Upper lobe of left lung (tissue), 6 donors: Measurements from ENCODE around the gene LYPD6B. TPM values are rescaled to one million over a fixed set of nuclear protein-coding genes. Genes with fewer than 3 reads are reported as not detected.
A peak's percentile ranks its signal among the peaks of the same experiment; 100 is the strongest.

Experiments
- ATAC-seq, 2 donors: fragments of 200-7000 bp; cut with Tn5 transposase; one replicate each; pipeline ENCODE4 v1.9.1; 2022; ENCODE audit warnings: mild to moderate bottlenecking in 2 of 2, moderate library complexity in 2 of 2; ENCODE audit not compliant: low FRiP score in 2 of 2
- DNase-seq, 2 donors: peaks; one replicate each; pipeline ENCODE4 v3.0.0-alpha.2; 2019 to 2020
- H3K27ac ChIP-seq, 4 donors: fragments of 200-600 bp; sonication (generic); one replicate each; pipeline ENCODE4 v1.5.1; 2016 to 2019
- H3K27me3 ChIP-seq, 4 donors: fragments of 200-600 bp; sonication (generic); one replicate each; pipeline ENCODE4 v1.5.1; 2017 to 2019
- H3K36me3 ChIP-seq, 4 donors: fragments of 200-600 bp; sonication (generic); one replicate each; pipeline ENCODE4 v1.5.1; 2016 to 2019
- H3K4me1 ChIP-seq, 4 donors: fragments of 200-600 bp; sonication (generic); one replicate each; pipeline ENCODE4 v1.5.1; 2018 to 2019
- H3K4me3 ChIP-seq, 4 donors: fragments of 200-600 bp; sonication (generic); one replicate each; pipeline ENCODE4 v1.5.1; 2017 to 2019; ENCODE audit warnings: mild to moderate bottlenecking in 2 of 4, moderate library complexity in 1 of 4
- H3K9me3 ChIP-seq, 4 donors: fragments of 200-600 bp; sonication (generic); one replicate each; pipeline ENCODE4 v1.5.1; 2018 to 2019
- CTCF ChIP-seq, 6 experiments: fragments of 450-650 bp in 4 of 6; fragments of 200-600 bp in 2 of 6; sonication (generic) in 2 of 6; IDR thresholded peaks; one replicate each; pipeline ENCODE4 v1.5.1; 2016 to 2019; ENCODE audit warnings: antibody characterized with exemption in 6 of 6
- EP300 ChIP-seq, 4 donors: sonication (generic); formaldehyde crosslinking; IDR thresholded peaks; one replicate each; pipeline ENCODE4 v1.5.1; 2017; ENCODE audit warnings: antibody characterized with exemption in 4 of 4, control low read depth in 2 of 4
- POLR2A ChIP-seq, 4 donors: fragments of 450-650 bp; IDR thresholded peaks; one replicate each; pipeline ENCODE4 v1.5.1; 2016 to 2017; ENCODE audit warnings: antibody characterized with exemption in 4 of 4, mild to moderate bottlenecking in 2 of 4
- POLR2AphosphoS5 ChIP-seq, 2 donors: sonication (generic); formaldehyde crosslinking; IDR thresholded peaks; one replicate each; pipeline ENCODE4 v1.5.1; 2017; ENCODE audit warnings: antibody characterized with exemption in 2 of 2
- WGBS, 2 donors: methylation state at CpG; one replicate each; pipeline ENCODE4 v1.1.5; 2017 to 2018; 5-methylcytosine and 5-hydroxymethylcytosine counted together
- total RNA-seq, 6 donors: library from RNA; depleted of rRNA in 4 of 6; stranded (reverse); fragments of >200 nt in 4 of 6; gene quantifications; one replicate each; pipeline versions ENCODE4 v1.1.0 to v1.2.1, GENCODE V29; 2016 to 2021
- donor health status: DM: no; HTN: no; CAD: no; lungs with moderate emphysema.
- donor health status: DM: no; HTN: yes; CAD: no; lungs with severe emphysema.

LYPD6B gene
- total RNA-seq, 6 donors from 2014 or later: 0.43 to 6.7 (median 1.1) TPM; not detected in 2

GRCh38 chr2:148993351-148993750, 45.1 kb upstream of the LYPD6B start:
- no peaks in the 10 kb centered on the region for H3K36me3 ChIP-seq
- DNase-seq (no peak), ATAC-seq (no peak)
- H3K27me3 ChIP-seq: no peaks in the 10 kb centered on the region
- H3K27ac ChIP-seq: no peak overlapping the region
- TF ChIP-seq POLR2AphosphoS5 (IDR thresholded peaks at IDR 0.05) (no peak), POLR2A (IDR thresholded peaks at IDR 0.05) (no peak), EP300 (IDR thresholded peaks at IDR 0.05) (no peak), CTCF (IDR thresholded peaks at IDR 0.05) (no peak)
- 72 to 83% methylated on average over 3 of the region's 3 CpGs for WGBS, 2 donors
- no peak overlapping the region for H3K4me3 ChIP-seq
- H3K9me3 ChIP-seq: no peaks in the 10 kb centered on the region
- H3K4me1 ChIP-seq: no peaks in the 10 kb centered on the region

GRCh38 chr2:148994341-148994740, 44.2 kb upstream of the LYPD6B start:
- Histone ChIP-seq H3K36me3 (no peaks in the 10 kb centered on the region), H3K4me1 (no peaks in the 10 kb centered on the region), H3K27me3 (no peaks in the 10 kb centered on the region), H3K27ac (no peak overlapping the region), H3K9me3 (no peaks in the 10 kb centered on the region), H3K4me3 (no peak overlapping the region)
- no peak for TF ChIP-seq CTCF (IDR thresholded peaks at IDR 0.05)
- TF ChIP-seq EP300 (IDR thresholded peaks at IDR 0.05): no peak
- no peak for TF ChIP-seq POLR2AphosphoS5 (IDR thresholded peaks at IDR 0.05)
- TF ChIP-seq POLR2A (IDR thresholded peaks at IDR 0.05): no peak
- 58 to 76% methylated on average over 8 of the region's 8 CpGs for WGBS, 2 donors
- ATAC-seq (no peak), DNase-seq (no peak)

DNA sequence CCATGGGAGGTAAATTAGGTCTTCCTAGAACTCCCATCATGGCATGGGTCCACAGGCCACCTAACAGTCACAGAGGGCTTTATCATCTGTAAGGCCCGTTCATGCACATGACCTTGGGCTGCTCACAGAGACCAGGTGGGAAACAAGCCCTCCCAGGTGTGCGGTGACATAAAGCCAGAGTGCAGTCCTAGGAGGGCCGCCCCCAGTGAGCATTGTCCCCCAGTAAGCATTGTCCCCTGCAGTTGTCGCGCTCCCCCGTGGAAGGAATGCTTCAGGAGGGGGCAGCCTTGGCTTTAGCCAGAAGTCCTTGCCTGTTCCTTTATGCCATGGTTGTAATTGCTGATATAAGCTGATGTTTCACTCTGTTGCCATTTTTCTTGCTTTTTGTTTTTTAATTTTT, 41.7 kb upstream of the LYPD6B start:
- Histone ChIP-seq H3K4me3 (no peak overlapping the region), H3K27ac (no peak overlapping the region), H3K36me3 (no peaks in the 10 kb centered on the region), H3K9me3 (no peaks in the 10 kb centered on the region), H3K4me1 (no peaks in the 10 kb centered on the region), H3K27me3 (no peaks in the 10 kb centered on the region)
- no peak for DNase-seq
- TF ChIP-seq POLR2AphosphoS5 (IDR thresholded peaks at IDR 0.05) (no peak), POLR2A (IDR thresholded peaks at IDR 0.05) (no peak), CTCF (IDR thresholded peaks at IDR 0.05) (no peak), EP300 (IDR thresholded peaks at IDR 0.05) (no peak)
- peak in 1 of 2 donors; percentile 25 for ATAC-seq
- WGBS, 2 donors: 80 to 91% methylated on average over 6 of the region's 6 CpGs

DNA sequence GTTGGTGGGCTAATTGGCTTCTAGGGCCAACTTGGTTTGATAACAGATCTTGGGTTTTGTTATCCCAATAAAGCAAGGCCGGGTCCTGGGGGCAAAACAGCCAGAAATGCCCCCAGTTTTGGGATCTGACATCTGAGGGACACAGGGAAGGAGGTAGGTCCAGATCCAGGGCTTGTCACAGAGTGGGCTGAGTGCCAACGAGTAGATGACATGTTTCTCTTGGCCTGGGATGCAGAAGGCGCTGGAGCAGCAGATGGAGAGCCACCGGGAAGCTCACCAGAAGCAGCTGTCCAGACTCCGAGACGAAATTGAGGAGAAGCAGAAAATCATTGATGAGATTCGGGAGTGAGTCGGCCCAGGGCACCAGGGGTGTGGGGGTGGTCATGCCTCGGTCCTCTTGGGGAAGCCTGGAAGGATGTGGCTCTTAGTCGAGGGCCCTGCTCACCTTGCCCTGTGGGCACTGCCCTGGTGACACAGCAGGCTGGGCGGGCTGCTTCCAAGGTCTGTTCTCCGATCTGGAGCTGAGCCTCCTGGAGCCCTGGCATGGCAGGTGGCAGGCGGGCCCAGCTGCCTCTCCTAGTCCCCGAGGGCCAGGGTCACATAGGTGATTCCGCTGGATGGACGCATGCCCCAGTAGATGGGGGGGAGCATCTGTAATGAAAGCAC, 40.2 kb upstream of the LYPD6B start:
- Histone ChIP-seq H3K36me3 (no peaks in the 10 kb centered on the region), H3K9me3 (no peaks in the 10 kb centered on the region), H3K27ac (no peak overlapping the region), H3K4me1 (no peaks in the 10 kb centered on the region), H3K4me3 (no peak overlapping the region), H3K27me3 (no peaks in the 10 kb centered on the region)
- WGBS, 2 donors: 82 to 86% methylated on average over 15 to 16 of the region's 16 CpGs
- TF ChIP-seq POLR2A (IDR thresholded peaks at IDR 0.05): no peak
- TF ChIP-seq CTCF (IDR thresholded peaks at IDR 0.05): no peak
- no peak for TF ChIP-seq EP300 (IDR thresholded peaks at IDR 0.05)
- no peak for TF ChIP-seq POLR2AphosphoS5 (IDR thresholded peaks at IDR 0.05)
- no peak for ATAC-seq
- DNase-seq: peak in 1 of 2 donors; percentile 58

GRCh38 chr2:148998831-148999200, 39.7 kb upstream of the LYPD6B start:
- Histone ChIP-seq H3K4me3 (no peak overlapping the region), H3K9me3 (no peaks in the 10 kb centered on the region), H3K27ac (no peak overlapping the region), H3K4me1 (no peaks in the 10 kb centered on the region), H3K27me3 (no peaks in the 10 kb centered on the region), H3K36me3 (no peaks in the 10 kb centered on the region)
- 92 to 96% methylated on average over 4 of the region's 4 CpGs for WGBS, 2 donors
- ATAC-seq (no peak), DNase-seq (no peak)
- TF ChIP-seq CTCF (IDR thresholded peaks at IDR 0.05) (no peak), POLR2A (IDR thresholded peaks at IDR 0.05) (no peak), POLR2AphosphoS5 (IDR thresholded peaks at IDR 0.05) (no peak), EP300 (IDR thresholded peaks at IDR 0.05) (no peak)
